ENCODE results near the gene BCL10.

Gene BCL10

GRCh38 chr1:85319931-85320330 lies 43.5 kb upstream of the BCL10 start:
- CTCF ChIA-PET: interaction anchor here (0.7 kb wide), 2 partner anchors 12 to 210 kb away, joined by 3 read pairs; no protein-coding TSS in a partner anchor
- POLR2A ChIA-PET (ENCODE audit: low non-redundant PET): no interaction called here
- H3K27ac ChIP-seq: no peak overlapping the region
- TF ChIP-seq CTCF (conservative IDR thresholded peaks at IDR 0.05; ENCODE audit: low read depth): no peak
- no peak for DNase-seq (ENCODE audit: low spot score)

DNA sequence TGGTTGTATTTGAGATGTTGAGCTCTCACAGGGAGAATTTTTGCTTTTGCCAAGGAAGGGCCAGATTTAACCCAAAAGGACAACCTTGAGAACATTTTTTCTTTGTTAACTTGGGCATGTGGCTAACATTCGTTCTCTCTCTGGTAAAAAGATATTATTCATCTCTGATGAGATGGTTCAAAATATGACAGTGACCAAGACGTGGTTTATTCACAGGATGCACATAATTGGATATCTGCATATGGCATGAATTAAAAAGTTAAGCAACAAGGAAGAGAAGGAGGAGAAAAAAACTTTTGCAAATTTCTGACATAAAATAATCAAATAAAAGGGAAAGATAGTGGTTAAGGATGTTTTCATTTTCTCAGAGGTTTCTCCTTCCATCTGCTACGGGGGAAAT lies 43.1 kb upstream of the BCL10 start:
- DNase-seq (ENCODE audit: low spot score): no peak
- ChIA-PET POLR2A (ENCODE audit: low non-redundant PET) (no interaction called here), CTCF (no interaction called here)
- no peak for TF ChIP-seq CTCF (conservative IDR thresholded peaks at IDR 0.05; ENCODE audit: low read depth)
- no peak overlapping the region for H3K27ac ChIP-seq

GRCh38 chr1:85318217-85318616 lies 41.8 kb upstream of the BCL10 start:
- no peak for DNase-seq (ENCODE audit: low spot score)
- no peak for TF ChIP-seq CTCF (conservative IDR thresholded peaks at IDR 0.05; ENCODE audit: low read depth)
- CTCF ChIA-PET: no interaction called here
- no peak overlapping the region for H3K27ac ChIP-seq
- POLR2A ChIA-PET (ENCODE audit: low non-redundant PET): no interaction called here

DNA sequence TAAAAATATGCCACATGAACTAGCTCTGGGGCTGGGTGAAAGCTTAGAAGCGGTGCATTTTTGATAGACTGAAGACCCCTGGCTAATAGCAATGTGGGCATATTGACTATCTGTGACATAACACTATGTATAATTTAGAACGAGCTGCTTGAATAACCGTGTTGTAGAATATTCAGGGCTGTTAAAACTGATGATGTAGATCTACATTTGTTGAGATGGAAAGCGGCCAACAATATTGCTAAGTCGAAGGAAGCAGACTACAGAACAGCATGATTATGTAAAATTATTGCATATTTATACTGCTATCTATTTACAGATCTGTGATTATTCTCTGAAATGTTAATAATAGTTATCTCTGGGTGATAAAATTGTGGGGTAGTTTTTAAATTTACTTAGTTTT lies 41.1 kb upstream of the BCL10 start:
- DNase-seq (ENCODE audit: low spot score): no peak
- ChIA-PET POLR2A (ENCODE audit: low non-redundant PET) (no interaction called here), CTCF (interaction anchor here (0.5 to 2.3 kb wide), 3 partner anchors 9 to 248 kb away, joined by 3 to 8 read pairs (median 3); no protein-coding TSS in a partner anchor)
- TF ChIP-seq CTCF (conservative IDR thresholded peaks at IDR 0.05; ENCODE audit: low read depth): no peak
- no peak overlapping the region for H3K27ac ChIP-seq

GRCh38 chr1:85316321-85316720 lies 39.9 kb upstream of the BCL10 start:
- CTCF ChIA-PET: interaction anchor here (2.3 kb wide), 1 partner anchor 8 kb away, joined by 8 read pairs; no protein-coding TSS in a partner anchor
- POLR2A ChIA-PET (ENCODE audit: low non-redundant PET): no interaction called here
- TF ChIP-seq CTCF (conservative IDR thresholded peaks at IDR 0.05; ENCODE audit: low read depth): no peak
- H3K27ac ChIP-seq: no peak overlapping the region
- no peak for DNase-seq (ENCODE audit: low spot score)

- H3K27ac ChIP-seq: no peak overlapping the region
- CTCF ChIA-PET: interaction anchor here (0.6 to 2.3 kb wide), 3 partner anchors 7 to 377 kb away, joined by 3 to 8 read pairs (median 3); no protein-coding TSS in a partner anchor
- no peak for DNase-seq (ENCODE audit: low spot score)
- POLR2A ChIA-PET (ENCODE audit: low non-redundant PET): no interaction called here
- TF ChIP-seq CTCF (conservative IDR thresholded peaks at IDR 0.05; ENCODE audit: low read depth): no peak
These were observed 39.4 kb upstream of the BCL10 start for GRCh38 chr1:85315789-85316188.

Data from RWPE1 (cell line).